Activated T-cell treated with anti-CD3 and anti-CD28 coated beads, Interleukin-2, amount 50 U/mL, for 72 hours (primary cell): ENCODE data around the gene IRF2BP1. TPM values are rescaled to one million over a fixed set of nuclear protein-coding genes. Genes with fewer than 3 reads are reported as not detected.

Experiments used
- ATAC-seq, 2 donors: fragments of 150-1000 bp; cut with Tn5 transposase; replicated peaks in 1 of 2; 2 replicates each; pipeline ENCODE4 v1.10.0; 2021; ENCODE audit warnings: moderate library complexity in 2 of 2, mild to moderate bottlenecking in 1 of 2
- DNase-seq, 2 donors: peaks; one replicate each; pipeline ENCODE4 v3.0.0; 2021 to 2022; ENCODE audit warnings: mixed read lengths in 1 of 2
- H3K27ac Mint-ChIP-seq: one replicate; pipeline ENCODE4 v1.8.0; 2022; ENCODE audit warnings: mild to moderate bottlenecking, moderate library complexity, mixed read lengths
- H3K27me3 Mint-ChIP-seq: one replicate; pipeline ENCODE4 v1.8.0; 2022; ENCODE audit warnings: low read depth, mixed read lengths
- H3K36me3 Mint-ChIP-seq, 2 donors: one replicate each; pipeline ENCODE4 v1.8.0; 2022; ENCODE audit warnings: mixed read lengths in 2 of 2, mild to moderate bottlenecking in 1 of 2; ENCODE audit not compliant: insufficient read depth in 2 of 2
- H3K4me1 Mint-ChIP-seq: one replicate; pipeline ENCODE4 v1.8.0; 2022; ENCODE audit warnings: low read depth, mixed read lengths
- H3K4me3 Mint-ChIP-seq, 2 donors: one replicate each; pipeline ENCODE4 v1.8.0; 2022; ENCODE audit warnings: mild to moderate bottlenecking in 2 of 2, mixed read lengths in 2 of 2, moderate library complexity in 2 of 2
- H3K9me3 Mint-ChIP-seq, 2 donors: one replicate each; pipeline ENCODE4 v1.8.0; 2022; ENCODE audit warnings: mixed read lengths in 2 of 2
- total RNA-seq, 2 donors: library from RNA; stranded (reverse); gene quantifications; one replicate each; pipeline ENCODE4 v1.2.3, GENCODE V29; 2022

Gene IRF2BP1, protein sequence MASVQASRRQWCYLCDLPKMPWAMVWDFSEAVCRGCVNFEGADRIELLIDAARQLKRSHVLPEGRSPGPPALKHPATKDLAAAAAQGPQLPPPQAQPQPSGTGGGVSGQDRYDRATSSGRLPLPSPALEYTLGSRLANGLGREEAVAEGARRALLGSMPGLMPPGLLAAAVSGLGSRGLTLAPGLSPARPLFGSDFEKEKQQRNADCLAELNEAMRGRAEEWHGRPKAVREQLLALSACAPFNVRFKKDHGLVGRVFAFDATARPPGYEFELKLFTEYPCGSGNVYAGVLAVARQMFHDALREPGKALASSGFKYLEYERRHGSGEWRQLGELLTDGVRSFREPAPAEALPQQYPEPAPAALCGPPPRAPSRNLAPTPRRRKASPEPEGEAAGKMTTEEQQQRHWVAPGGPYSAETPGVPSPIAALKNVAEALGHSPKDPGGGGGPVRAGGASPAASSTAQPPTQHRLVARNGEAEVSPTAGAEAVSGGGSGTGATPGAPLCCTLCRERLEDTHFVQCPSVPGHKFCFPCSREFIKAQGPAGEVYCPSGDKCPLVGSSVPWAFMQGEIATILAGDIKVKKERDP
- total RNA-seq, result 10 to 100 TPM; 16.3 to 19.9 TPM

DNA sequence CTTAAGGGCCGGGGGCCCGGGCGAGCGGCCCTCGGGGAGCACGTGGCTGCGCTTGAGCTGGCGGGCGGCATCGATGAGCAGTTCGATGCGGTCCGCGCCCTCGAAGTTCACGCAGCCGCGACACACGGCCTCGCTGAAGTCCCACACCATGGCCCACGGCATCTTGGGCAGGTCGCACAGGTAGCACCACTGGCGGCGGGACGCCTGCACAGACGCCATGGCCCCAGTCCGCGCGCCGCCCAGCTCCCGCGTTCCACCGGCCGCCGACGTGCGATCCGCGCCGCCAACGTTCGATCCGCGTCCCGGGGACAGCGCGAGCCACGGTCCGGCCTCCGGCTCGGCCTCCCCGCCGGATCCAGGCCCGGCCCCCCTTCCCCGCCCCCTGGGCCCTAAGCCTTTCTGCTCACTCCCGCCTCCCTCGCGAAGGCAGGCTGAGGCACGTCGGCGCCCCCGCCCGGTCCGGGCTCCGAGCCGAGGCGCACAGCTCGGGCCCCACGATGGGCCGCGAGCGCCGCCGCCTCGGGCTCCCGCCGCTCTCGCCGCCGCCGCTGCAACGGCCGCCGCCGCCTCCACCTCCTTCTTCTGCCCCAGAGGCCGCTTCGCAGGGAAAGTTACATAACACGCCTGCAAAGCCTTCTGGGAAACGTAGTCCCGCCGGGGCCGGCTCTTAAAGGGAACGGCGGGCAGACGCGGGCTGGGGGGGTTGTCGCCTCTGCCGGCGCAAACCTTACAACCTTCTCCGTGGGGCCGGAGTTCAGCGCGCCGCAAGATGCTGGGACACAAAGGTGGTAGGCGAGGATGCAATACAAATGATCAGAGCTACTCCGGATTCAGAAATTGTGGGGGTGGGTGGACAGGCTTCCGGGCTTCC is at the start of gene IRF2BP1:
Gene IRF2BP1, minus strand, starts transcription at position 586 of the 871 bp plus-strand sequence. Its CDS starts 367 bp downstream, at position 219.
- DNase-seq, result peak; percentile 91 to 95
- Mint-ChIP-seq H3K27ac (peak within 1 kb of the TSS; percentile 96), H3K36me3 (peaks cover 0 to 2% of the 10 kb centered on the region in 2 donors), H3K4me1 (peaks cover 34% of the 10 kb centered on the region), H3K9me3 (no peaks in the 10 kb centered on the region), H3K4me3 (peak within 1 kb of the TSS; percentile 99 to 100), H3K27me3 (no peaks in the 10 kb centered on the region)
- ATAC-seq, result peak; percentile 76

DNA sequence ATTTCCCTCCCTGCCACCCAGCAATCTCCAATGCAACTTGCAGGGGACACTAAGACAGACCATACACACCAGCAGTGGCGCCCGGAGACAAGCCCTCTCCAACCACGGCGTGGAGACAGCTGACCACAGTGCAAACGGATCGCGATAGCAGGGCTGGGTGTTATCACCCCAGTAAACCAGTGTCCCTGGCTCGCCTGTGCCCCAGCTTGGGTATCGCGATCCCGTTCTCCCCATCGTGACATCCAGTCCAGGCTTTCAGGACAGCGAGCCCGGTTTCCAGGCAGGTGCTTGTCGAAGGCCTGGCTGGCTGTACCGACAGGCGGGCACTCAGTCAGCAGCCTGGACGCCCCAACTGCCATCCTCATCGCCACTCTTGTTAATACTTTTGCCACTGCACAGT is 49.3 kb upstream of the IRF2BP1 start:
- Mint-ChIP-seq H3K36me3 (peaks cover 0 to 2% of the 10 kb centered on the region in 2 donors), H3K4me1 (no peaks in the 10 kb centered on the region), H3K4me3 (no peak overlapping the region), H3K27me3 (peaks cover 33% of the 10 kb centered on the region), H3K9me3 (no peaks in the 10 kb centered on the region), H3K27ac (no peak overlapping the region)
- DNase-seq (no peak), ATAC-seq (no peak)

DNA sequence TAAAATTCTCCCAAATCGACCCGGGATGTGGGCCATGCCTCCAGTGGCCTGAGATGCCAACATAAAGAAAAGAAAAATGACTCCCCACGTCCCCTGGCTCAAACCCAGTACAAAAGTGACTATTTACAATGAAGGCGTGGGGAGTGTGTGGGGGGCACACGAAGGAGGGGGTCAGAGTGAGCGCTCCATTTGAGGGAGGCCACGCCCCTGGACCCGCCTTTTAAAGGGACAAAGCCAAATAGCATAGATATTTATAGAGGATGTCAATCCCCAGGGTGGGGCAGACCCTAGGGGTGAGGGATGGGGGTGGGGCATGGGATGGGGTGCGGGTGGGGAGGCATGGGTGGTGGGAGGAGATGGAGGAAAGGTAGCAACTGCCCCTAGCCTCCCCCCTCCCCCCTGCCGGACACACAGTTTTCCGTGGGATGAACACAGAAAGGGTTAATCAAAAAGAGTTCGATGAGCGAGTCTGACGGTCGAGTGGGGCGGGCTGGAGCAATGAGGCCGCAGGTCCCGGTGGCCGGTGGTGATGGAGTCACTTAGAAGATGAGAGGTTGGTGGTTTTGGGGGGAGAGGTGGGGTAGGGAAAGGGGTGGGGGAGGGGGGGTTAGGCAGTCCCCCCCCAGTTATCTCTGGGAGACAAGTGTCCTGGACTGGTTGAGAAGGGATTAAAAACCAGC is 48.8 kb upstream of the IRF2BP1 start:
- Mint-ChIP-seq H3K27ac (no peak overlapping the region), H3K9me3 (no peaks in the 10 kb centered on the region), H3K27me3 (peaks cover 38% of the 10 kb centered on the region), H3K4me1 (no peaks in the 10 kb centered on the region), H3K4me3 (no peak overlapping the region), H3K36me3 (peaks cover 0 to 2% of the 10 kb centered on the region in 2 donors)
- ATAC-seq (no peak), DNase-seq (no peak)

DNA sequence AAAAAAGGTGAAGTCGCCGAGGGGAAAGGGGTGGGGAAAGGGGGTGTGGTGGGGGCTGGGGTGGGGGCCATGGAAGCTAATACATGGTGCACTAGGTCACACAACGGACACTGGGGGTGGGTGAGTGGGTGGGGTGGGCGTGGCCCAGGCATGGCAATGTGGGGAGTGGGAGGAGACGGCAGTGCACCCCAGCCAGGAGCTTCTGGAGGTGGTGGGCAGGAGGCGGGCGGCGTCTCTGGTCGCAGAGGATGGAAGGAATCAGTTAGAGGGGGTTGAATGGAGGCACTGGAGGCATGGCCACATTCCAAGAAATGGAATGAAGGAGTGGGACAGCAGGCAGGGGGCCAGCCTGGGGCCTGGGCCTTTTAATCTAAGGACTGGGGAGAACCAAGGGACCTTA is 47.8 kb upstream of the IRF2BP1 start:
- Mint-ChIP-seq H3K36me3 (peaks cover 0 to under 1% of the 10 kb centered on the region in 2 donors), H3K27ac (no peak overlapping the region), H3K4me1 (no peaks in the 10 kb centered on the region), H3K4me3 (no peak overlapping the region), H3K9me3 (no peaks in the 10 kb centered on the region), H3K27me3 (peaks cover 36% of the 10 kb centered on the region)
- ATAC-seq (no peak), DNase-seq (no peak)

DNA sequence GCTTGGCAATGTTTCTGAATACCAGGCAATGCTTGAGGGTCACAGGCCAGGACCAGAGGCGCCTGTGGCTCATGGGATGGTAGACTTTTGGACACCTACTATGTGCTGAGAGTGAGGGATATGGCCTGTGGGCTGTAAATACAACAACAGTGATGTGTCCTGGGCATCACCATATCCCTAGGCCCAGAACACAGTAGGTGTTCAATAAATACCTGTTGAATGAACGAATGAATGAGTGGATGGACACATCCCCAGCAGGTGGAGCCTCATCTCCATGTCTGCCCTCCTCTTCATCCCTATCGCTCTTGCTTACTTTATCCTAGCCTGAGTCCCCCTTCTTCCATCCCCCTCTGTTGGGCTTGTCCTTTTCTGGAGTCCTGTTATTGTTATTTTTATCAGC is 45.1 kb upstream of the IRF2BP1 start:
- Mint-ChIP-seq H3K4me3 (no peak overlapping the region), H3K9me3 (no peaks in the 10 kb centered on the region), H3K27ac (no peak overlapping the region), H3K27me3 (peaks cover 41% of the 10 kb centered on the region), H3K36me3 (no peaks in the 10 kb centered on the region), H3K4me1 (peaks cover 14% of the 10 kb centered on the region)
- no peak for DNase-seq
- no peak for ATAC-seq

DNA sequence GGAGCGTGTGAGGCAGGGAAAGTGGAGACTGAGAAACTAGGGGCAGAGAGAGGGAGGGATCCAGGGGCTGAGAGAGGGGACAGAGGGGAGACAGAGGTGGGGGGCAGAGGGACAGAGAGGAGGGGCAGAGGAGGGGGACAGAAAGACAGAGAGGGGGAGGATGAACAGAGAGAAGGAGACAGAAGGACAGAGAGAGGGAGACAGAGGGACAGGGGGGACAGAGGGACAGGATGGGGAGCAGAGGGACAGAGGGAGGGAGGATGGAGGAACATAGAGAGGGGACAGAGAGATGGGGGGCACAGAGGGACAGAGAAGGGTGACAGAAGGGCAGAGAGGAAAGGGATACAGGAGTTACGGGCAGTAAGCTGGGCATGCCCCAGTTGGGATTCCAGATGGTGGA is 43.3 kb upstream of the IRF2BP1 start:
- peaks cover 31% of the 10 kb centered on the region for H3K27me3 Mint-ChIP-seq
- H3K36me3 Mint-ChIP-seq, result no peaks in the 10 kb centered on the region
- no peak overlapping the region for H3K27ac Mint-ChIP-seq
- DNase-seq, result no peak
- no peak for ATAC-seq
- H3K9me3 Mint-ChIP-seq, result no peaks in the 10 kb centered on the region
- peaks cover 14% of the 10 kb centered on the region for H3K4me1 Mint-ChIP-seq
- peak overlapping the region in 1 of 2 donors; percentile 25 for H3K4me3 Mint-ChIP-seq

DNA sequence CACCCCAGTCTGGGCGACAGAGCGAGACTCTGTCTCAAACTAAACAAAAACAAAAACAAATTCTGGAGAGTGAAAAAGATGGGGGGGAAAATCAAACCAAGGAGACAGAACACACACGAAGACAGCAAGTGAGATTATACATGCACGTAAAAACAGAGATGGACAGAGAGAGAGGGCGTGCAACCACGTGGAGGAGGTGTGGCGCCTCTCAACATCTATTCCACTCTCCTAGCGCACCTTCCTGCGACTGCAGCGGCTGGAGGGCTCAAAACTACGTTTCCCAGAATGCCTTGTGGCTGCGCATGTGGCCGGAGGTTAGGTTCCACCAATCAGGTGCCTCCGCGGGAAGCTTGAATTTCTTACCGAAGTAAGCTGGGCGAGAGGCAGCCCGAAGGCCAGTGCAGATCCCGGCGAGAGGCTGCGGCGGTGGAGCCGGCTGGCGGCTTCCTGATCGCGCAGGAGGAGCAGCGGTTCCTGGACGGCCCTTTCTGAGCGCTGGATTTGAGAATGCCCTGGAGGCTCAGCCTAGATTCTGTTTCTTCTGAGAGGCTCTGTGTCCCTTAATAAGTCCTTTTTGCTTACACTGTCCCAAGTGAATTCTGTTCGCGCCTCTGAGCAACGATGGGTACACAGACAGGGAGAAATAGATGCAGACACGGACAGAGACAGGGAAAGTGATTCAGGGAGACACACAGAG is 41.8 kb upstream of the IRF2BP1 start:
- no peaks in the 10 kb centered on the region for H3K36me3 Mint-ChIP-seq
- ATAC-seq, result peak; percentile 99 to 100
- no peaks in the 10 kb centered on the region for H3K9me3 Mint-ChIP-seq
- peak overlapping the region; percentile 6 for H3K27ac Mint-ChIP-seq
- peaks cover 14% of the 10 kb centered on the region for H3K4me1 Mint-ChIP-seq
- DNase-seq, result peak; percentile 87 to 93
- H3K4me3 Mint-ChIP-seq, result peak overlapping the region; percentile 81 to 85
- H3K27me3 Mint-ChIP-seq, result peaks cover 28% of the 10 kb centered on the region

DNA sequence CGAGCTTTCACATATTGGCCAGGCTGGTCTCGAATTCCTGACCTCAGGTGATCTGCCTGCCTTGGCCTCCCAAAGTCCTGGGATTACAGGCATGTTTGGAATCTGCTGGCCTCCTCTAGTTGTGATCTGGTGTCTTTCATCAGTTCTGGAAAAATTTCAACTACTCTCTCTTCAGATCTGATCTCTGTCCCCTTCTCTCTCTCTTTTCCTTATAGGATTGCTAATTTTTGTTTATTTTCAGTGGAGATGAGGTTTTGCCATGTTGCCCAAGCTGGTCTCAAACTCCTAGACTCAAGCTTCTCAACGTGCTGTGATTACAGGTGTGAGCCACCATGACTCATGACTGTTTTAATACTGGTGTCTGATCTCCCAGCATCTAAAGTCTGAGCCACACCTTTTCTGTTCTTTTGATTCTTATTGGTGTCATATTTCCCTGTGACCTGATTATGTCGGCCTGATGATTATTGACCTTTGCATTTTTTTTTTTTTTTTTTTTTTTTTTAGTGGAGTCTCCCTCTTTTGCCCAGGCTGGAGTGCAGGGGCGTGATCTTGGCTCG is 39.0 kb upstream of the IRF2BP1 start:
- Mint-ChIP-seq H3K36me3 (no peaks in the 10 kb centered on the region), H3K27ac (no peak overlapping the region), H3K4me1 (peaks cover 14% of the 10 kb centered on the region), H3K4me3 (no peak overlapping the region), H3K9me3 (no peaks in the 10 kb centered on the region), H3K27me3 (peaks cover 16% of the 10 kb centered on the region)
- DNase-seq, result no peak
- no peak for ATAC-seq

DNA sequence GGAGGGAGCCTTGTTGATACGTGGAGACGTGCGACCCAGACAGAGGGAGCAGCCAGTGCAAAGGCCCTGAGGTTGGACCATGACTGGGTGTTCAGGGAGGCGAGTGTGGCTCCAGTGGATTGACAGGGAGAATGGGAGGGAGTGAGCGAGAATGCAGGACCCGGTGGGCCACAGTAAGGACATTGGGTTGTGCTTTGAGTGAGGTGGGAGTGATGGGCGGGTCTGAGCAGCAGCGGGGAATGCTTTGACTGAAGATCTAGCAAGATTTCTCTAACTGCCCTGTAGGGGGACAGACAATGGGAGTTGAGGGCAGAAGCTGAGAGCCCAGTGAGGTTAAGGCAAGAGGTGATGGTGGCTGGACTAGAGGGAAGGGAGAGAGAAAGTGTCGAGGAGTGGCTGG is 36.3 kb upstream of the IRF2BP1 start:
- Mint-ChIP-seq H3K4me3 (no peak overlapping the region), H3K27ac (no peak overlapping the region)
- ATAC-seq, result peak; percentile 14 to 42

DNA sequence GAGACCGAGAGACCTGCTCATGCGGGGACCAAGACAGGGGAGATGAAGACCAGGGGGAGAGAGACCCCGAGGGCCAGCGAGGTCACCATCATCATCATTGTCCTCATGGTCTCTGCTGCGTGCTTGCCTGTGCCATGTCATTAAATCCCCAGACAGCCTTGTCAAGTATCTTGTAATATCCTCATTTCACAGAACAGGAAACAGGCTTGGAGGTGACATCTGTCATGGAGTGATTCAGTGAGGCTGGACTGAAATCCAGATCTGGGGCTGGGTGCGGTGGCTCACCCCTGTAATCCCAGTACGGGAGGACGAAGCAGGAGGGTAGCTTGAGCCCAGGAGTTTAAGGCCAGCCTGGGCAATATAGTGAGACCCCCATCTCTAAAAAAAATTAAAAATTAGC is 34.5 kb upstream of the IRF2BP1 start:
- Mint-ChIP-seq H3K4me3 (no peak overlapping the region), H3K4me1 (no peaks in the 10 kb centered on the region), H3K27ac (no peak overlapping the region), H3K36me3 (no peaks in the 10 kb centered on the region), H3K27me3 (peaks cover 6% of the 10 kb centered on the region), H3K9me3 (no peaks in the 10 kb centered on the region)
- peak; percentile 39 to 59 for ATAC-seq
- DNase-seq, result no peak

More for the DNA sequence above, 36.3 kb upstream of the IRF2BP1 start:
- no peak for DNase-seq
- Mint-ChIP-seq H3K4me1 (peaks cover 2% of the 10 kb centered on the region), H3K9me3 (no peaks in the 10 kb centered on the region), H3K36me3 (no peaks in the 10 kb centered on the region), H3K27me3 (no peaks in the 10 kb centered on the region)

DNA sequence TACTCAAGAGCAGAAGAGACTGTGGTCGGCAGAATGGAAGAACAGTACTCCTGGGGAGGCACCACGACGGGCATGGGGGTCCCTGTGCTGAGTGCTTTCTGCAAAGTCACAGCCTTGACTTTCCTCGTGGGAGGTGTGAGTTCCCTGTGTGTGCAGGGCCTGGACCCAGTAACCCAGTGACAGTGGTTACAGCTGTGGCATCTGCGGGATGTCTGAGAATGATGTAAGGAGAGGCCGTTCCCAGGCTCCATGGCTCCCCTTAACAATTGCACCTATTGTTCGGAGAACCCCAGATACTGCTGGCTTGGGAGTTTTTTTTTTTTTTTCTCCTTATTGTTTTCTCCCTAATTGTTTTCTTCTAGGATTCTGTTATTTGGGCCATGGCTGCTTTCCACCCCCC is 33.7 kb upstream of the IRF2BP1 start:
- ATAC-seq, result no peak
- peaks cover 6% of the 10 kb centered on the region for H3K27me3 Mint-ChIP-seq
- H3K36me3 Mint-ChIP-seq, result no peaks in the 10 kb centered on the region
- no peaks in the 10 kb centered on the region for H3K4me1 Mint-ChIP-seq
- DNase-seq, result no peak
- H3K4me3 Mint-ChIP-seq, result no peak overlapping the region
- H3K9me3 Mint-ChIP-seq, result no peaks in the 10 kb centered on the region
- H3K27ac Mint-ChIP-seq, result no peak overlapping the region

DNA sequence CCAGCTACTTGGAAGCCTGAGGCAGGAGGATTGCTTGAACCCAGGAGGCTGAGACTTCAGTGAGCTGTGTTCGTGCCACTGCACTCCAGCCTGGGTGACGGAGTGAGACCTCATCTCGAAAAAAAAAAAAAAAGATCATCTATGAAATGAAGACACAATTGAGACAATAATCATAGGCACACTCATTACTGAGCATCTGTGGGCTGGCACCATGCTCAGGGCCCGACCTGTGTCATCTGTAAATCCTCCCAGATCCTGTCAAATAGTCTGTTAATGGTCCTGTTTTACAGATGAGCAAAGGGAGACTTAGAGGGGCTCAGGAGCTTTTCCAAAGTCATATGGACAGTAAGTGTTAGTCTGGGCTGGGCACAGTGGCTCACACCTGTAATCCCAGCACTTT is 32.8 kb upstream of the IRF2BP1 start:
- peak in 1 of 2 donors; percentile 49 for ATAC-seq
- Mint-ChIP-seq H3K36me3 (no peaks in the 10 kb centered on the region), H3K4me3 (no peak overlapping the region), H3K27me3 (peaks cover 6% of the 10 kb centered on the region), H3K4me1 (no peaks in the 10 kb centered on the region), H3K9me3 (no peaks in the 10 kb centered on the region), H3K27ac (no peak overlapping the region)
- DNase-seq, result no peak
